CD14-positive monocyte (primary cell): Measurements from ENCODE around the gene SPATS2. TPM values are rescaled to one million over a fixed set of nuclear protein-coding genes. Genes with fewer than 3 reads are reported as not detected.

Source experiments
- DNase-seq, 3 donors: peaks; one replicate each; pipeline ENCODE4 v3.0.0-alpha.2; 2011 to 2022
- H2AFZ ChIP-seq: 2 replicates; pipeline ENCODE4 v1.6.0; 2012; ENCODE audit warnings: mild to moderate bottlenecking, low read depth, low read length, inconsistent platforms; ENCODE audit not compliant: insufficient read depth, poor library complexity, severe bottlenecking
- H3K27ac ChIP-seq, 2 donors: 1 replicate in 1 of 2; 2 replicates in 1 of 2; pipeline ENCODE4 v1.5.1; 2012 to 2013; ENCODE audit warnings: low read length in 2 of 2, control low read depth in 1 of 2, inconsistent platforms in 1 of 2, low read depth in 1 of 2, mild to moderate bottlenecking in 1 of 2
- H3K27me3 ChIP-seq, 2 donors: one replicate each; pipeline versions ENCODE4 v1.6.0 to v1.6.1; 2011 to 2013; ENCODE audit warnings: low read length in 2 of 2; ENCODE audit not compliant: control insufficient read depth in 2 of 2, insufficient read depth in 2 of 2
- H3K36me3 ChIP-seq, 2 donors: replicated peaks in 1 of 2; 1 replicate in 1 of 2; 2 replicates in 1 of 2; pipeline versions ENCODE4 v1.5.1 to v1.6.1; 2012 to 2013; ENCODE audit warnings: low read length in 2 of 2, control low read depth in 1 of 2, inconsistent platforms in 1 of 2, mild to moderate bottlenecking in 1 of 2; ENCODE audit not compliant: insufficient read depth in 2 of 2, control insufficient read depth in 1 of 2
- H3K4me1 ChIP-seq, 2 donors: 1 replicate in 1 of 2; 2 replicates in 1 of 2; pipeline versions ENCODE4 v1.5.1 to v1.6.1; 2012 to 2013; ENCODE audit warnings: low read length in 2 of 2, control low read depth in 1 of 2, inconsistent platforms in 1 of 2, mild to moderate bottlenecking in 1 of 2, moderate library complexity in 1 of 2; ENCODE audit not compliant: insufficient read depth in 2 of 2, control insufficient read depth in 1 of 2
- H3K4me2 ChIP-seq: replicated peaks from 2 replicates; pipeline ENCODE3; 2012; ENCODE audit warnings: low read length, moderate library complexity, mild to moderate bottlenecking; ENCODE audit not compliant: poor library complexity, severe bottlenecking; ENCODE audit errors: extremely low read depth
- H3K4me3 ChIP-seq, 3 experiments: fragments of 200-600 bp in 1 of 3; sonication (generic) in 1 of 3; replicated peaks in 1 of 3; 1 replicate in 2 of 3; 2 replicates in 1 of 3; pipeline ENCODE4 v1.5.1; 2011 to 2013; ENCODE audit warnings: low read length in 3 of 3, mild to moderate bottlenecking in 3 of 3, control low read depth in 2 of 3, low read depth in 2 of 3, inconsistent platforms in 1 of 3, moderate library complexity in 1 of 3
- H3K79me2 ChIP-seq: 2 replicates; pipeline ENCODE4 v1.6.0; 2012; ENCODE audit warnings: mild to moderate bottlenecking, control low read depth, inconsistent platforms, low read length, moderate library complexity; ENCODE audit not compliant: insufficient read depth
- H3K9ac ChIP-seq: 2 replicates; pipeline ENCODE4 v1.6.0; 2017; ENCODE audit warnings: low read length, mild to moderate bottlenecking; ENCODE audit not compliant: insufficient read depth, poor library complexity, severe bottlenecking
- H3K9me3 ChIP-seq, 2 donors: replicated peaks in 1 of 2; 1 replicate in 1 of 2; 2 replicates in 1 of 2; pipeline versions ENCODE4 v1.5.1 to v1.6.1; 2012 to 2013; ENCODE audit warnings: low read length in 2 of 2, control low read depth in 1 of 2; ENCODE audit not compliant: control insufficient read depth in 1 of 2, insufficient read depth in 1 of 2
- H4K20me1 ChIP-seq: 2 replicates; pipeline ENCODE4 v1.6.0; 2012; ENCODE audit warnings: mild to moderate bottlenecking, low read length, control low read depth, moderate library complexity; ENCODE audit not compliant: insufficient read depth
- H3K27ac Mint-ChIP-seq, 7 donors: one replicate each; pipeline ENCODE4 v1.8.0; 2020; ENCODE audit warnings: mild to moderate bottlenecking in 7 of 7, mixed read lengths in 7 of 7, moderate library complexity in 6 of 7, inconsistent platforms in 2 of 7
- H3K27me3 Mint-ChIP-seq, 3 donors: one replicate each; pipeline ENCODE4 v1.8.0; 2021 to 2022; ENCODE audit warnings: low read depth in 3 of 3, mild to moderate bottlenecking in 3 of 3, mixed read lengths in 3 of 3, moderate library complexity in 3 of 3, inconsistent platforms in 1 of 3
- H3K36me3 Mint-ChIP-seq, 2 donors: one replicate each; pipeline ENCODE4 v1.8.0; 2020; ENCODE audit warnings: mixed read lengths in 2 of 2, inconsistent platforms in 1 of 2, mild to moderate bottlenecking in 1 of 2
- H3K4me1 Mint-ChIP-seq: one replicate; pipeline ENCODE4 v1.8.0; 2020; ENCODE audit warnings: mild to moderate bottlenecking, mixed read lengths
- H3K4me3 Mint-ChIP-seq, 2 donors: one replicate each; pipeline ENCODE4 v1.8.0; 2020; ENCODE audit warnings: mild to moderate bottlenecking in 2 of 2, mixed read lengths in 2 of 2, moderate library complexity in 1 of 2
- H3K9me3 Mint-ChIP-seq, 7 donors: one replicate each; pipeline ENCODE4 v1.8.0; 2020 to 2022; ENCODE audit warnings: mixed read lengths in 7 of 7, mild to moderate bottlenecking in 6 of 7, moderate library complexity in 6 of 7, inconsistent platforms in 2 of 7
- CTCF ChIP-seq: fragments of 200-600 bp; IDR thresholded peaks from one replicate; pipeline ENCODE4 v1.8.0; 2022; ENCODE audit warnings: antibody characterized with exemption, mild to moderate bottlenecking
- WGBS: methylation state at CpG from one replicate; pipeline ENCODE4 v1.1.5; 2013; ENCODE audit warnings: missing lambda C conversion rate; ENCODE audit not compliant: insufficient coverage; 5-methylcytosine and 5-hydroxymethylcytosine counted together
- intact Hi-C, 2 donors: fragments of 100-400 bp; cut with micrococcal nuclease; formaldehyde crosslinking; loops; one replicate each; pipeline versions ENCODE4 v1.15.0 to v1.15.1; 2023
- polyA plus RNA-seq, 3 donors: library from polyadenylated mRNA; depleted of rRNA in 1 of 3; unstranded in 2 of 3; stranded (reverse) in 1 of 3; fragments of 300-500 nt in 2 of 3; fragments of >200 nt in 1 of 3; fragmentation: Illumina TruSeq in 2 of 3; gene quantifications; 1 replicate in 2 of 3; 2 replicates in 1 of 3; pipeline ENCODE4 v1.2.3, GENCODE V29; 2012 to 2021

SPATS2 gene
- polyA plus RNA-seq, 3 donors = 1.1 to 3.2 (median 1.8) TPM

DNA sequence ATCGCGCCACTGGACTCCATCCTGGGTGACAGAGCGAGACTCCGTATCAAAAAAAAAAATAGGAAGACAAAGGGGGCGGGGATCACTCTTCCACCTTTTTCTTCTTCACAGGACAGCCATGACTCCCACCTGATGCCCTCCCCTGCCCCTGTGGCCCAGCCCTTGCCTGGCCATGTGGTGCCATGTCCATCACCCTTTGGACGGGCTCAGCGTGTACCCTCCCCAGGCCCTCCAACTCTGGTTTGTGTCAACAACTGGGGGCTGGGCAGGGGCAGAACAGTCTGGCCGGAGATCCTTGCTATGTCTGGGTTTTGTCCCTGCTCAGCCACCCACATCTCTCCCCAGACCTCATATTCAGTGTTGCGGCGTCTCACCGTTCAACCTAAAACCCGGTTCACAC is 38.4 kb upstream of the SPATS2 start:
- Histone ChIP-seq H3K4me2 (no peak overlapping the region), H3K4me3 (no peak overlapping the region), H3K27me3 (peaks cover 14 to 20% of the 10 kb centered on the region in 2 donors), H2AFZ (no peak overlapping the region), H3K27ac (no peak overlapping the region), H4K20me1 (no peaks in the 10 kb centered on the region), H3K79me2 (peaks cover 11% of the 10 kb centered on the region), H3K9ac (no peak overlapping the region), H3K4me1 (peaks cover 5 to 10% of the 10 kb centered on the region in 2 donors), H3K36me3 (peaks cover 22 to 59% of the 10 kb centered on the region in 2 donors), H3K9me3 (no peaks in the 10 kb centered on the region)
- DNase-seq = no peak
- TF ChIP-seq CTCF = no peak
- H3K9me3 Mint-ChIP-seq = peaks cover 0 to 5% (median 2%) of the 10 kb centered on the region in 7 donors
- H3K36me3 Mint-ChIP-seq = peaks cover 53 to 79% of the 10 kb centered on the region in 2 donors
- peak overlapping the region in 1 of 7 donors; percentile 66 for H3K27ac Mint-ChIP-seq
- H3K4me1 Mint-ChIP-seq = peaks cover 20% of the 10 kb centered on the region
- peak overlapping the region in 1 of 2 donors; percentile 48 for H3K4me3 Mint-ChIP-seq
- 96% methylated on average over 5 of the region's 12 CpGs for WGBS
- intact Hi-C loops = no loop called here
- H3K27me3 Mint-ChIP-seq = peaks cover 24 to 32% (median 26%) of the 10 kb centered on the region in 3 donors

DNA sequence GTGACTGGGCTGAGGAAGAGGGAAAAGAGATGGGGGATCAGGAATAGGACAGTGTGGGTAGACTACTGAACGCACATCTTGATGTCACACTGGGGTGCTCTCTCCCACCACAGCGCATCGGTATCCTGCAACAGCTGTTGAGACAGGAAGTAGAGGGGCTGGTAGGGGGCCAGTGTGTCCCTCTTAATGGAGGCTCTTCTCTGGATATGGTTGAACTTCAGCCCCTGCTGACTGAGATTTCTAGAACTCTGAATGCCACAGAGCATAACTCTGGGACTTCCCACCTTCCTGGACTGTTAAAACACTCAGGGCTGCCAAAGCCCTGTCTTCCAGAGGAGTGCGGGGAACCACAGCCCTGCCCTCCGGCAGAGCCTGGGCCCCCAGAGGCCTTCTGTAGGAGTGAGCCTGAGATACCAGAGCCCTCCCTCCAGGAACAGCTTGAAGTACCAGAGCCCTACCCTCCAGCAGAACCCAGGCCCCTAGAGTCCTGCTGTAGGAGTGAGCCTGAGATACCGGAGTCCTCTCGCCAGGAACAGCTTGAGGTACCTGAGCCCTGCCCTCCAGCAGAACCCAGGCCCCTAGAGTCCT is 37.1 kb upstream of the SPATS2 start:
- H3K4me1 Mint-ChIP-seq = peaks cover 19% of the 10 kb centered on the region
- peaks cover 36 to 45% (median 38%) of the 10 kb centered on the region in 3 donors for H3K27me3 Mint-ChIP-seq
- peaks cover 27 to 33% of the 10 kb centered on the region in 2 donors for H3K27me3 ChIP-seq
- no peak overlapping the region for H3K27ac ChIP-seq
- no peak for TF ChIP-seq CTCF
- H3K27ac Mint-ChIP-seq = no peak overlapping the region
- no peak overlapping the region for H3K4me2 ChIP-seq
- H3K4me1 ChIP-seq = peaks cover 2 to 6% of the 10 kb centered on the region in 2 donors
- H4K20me1 ChIP-seq = no peaks in the 10 kb centered on the region
- H2AFZ ChIP-seq = no peak overlapping the region
- H3K36me3 Mint-ChIP-seq = peaks cover 55 to 73% of the 10 kb centered on the region in 2 donors
- intact Hi-C loops = no loop called here
- peaks cover 22 to 59% of the 10 kb centered on the region in 2 donors for H3K36me3 ChIP-seq
- no peak overlapping the region for H3K4me3 ChIP-seq
- peaks cover 0 to 10% (median 5%) of the 10 kb centered on the region in 7 donors for H3K9me3 Mint-ChIP-seq
- WGBS = 87% methylated on average over 2 of the region's 7 CpGs
- DNase-seq = no peak
- H3K9ac ChIP-seq = no peak overlapping the region
- no peaks in the 10 kb centered on the region for H3K79me2 ChIP-seq
- peaks cover 0 to 6% of the 10 kb centered on the region in 2 donors for H3K9me3 ChIP-seq
- no peak overlapping the region for H3K4me3 Mint-ChIP-seq
